SU-DHL-6 (cell line): Measurements from ENCODE around the gene BCL6.
A peak's percentile ranks its signal among the peaks of the same experiment; 100 is the strongest.

ENCODE experiments used
- H2AFZ ChIP-seq: fragments of 200-600 bp; sonication (generic); 2 replicates; pipeline ENCODE4 v1.6.1; 2014; ENCODE audit warnings: low read depth, mild to moderate bottlenecking, moderate library complexity, mixed read lengths, antibody characterized with exemption, low read length; ENCODE audit not compliant: severe bottlenecking
- H3F3A ChIP-seq: fragments of 200-600 bp; shearing (Covaris generic); 2 replicates; pipeline ENCODE4 v1.6.0; 2016; ENCODE audit warnings: antibody characterized with exemption, mild to moderate bottlenecking; ENCODE audit not compliant: insufficient read depth
- H3K27ac ChIP-seq: fragments of 200-600 bp; sonication (generic); 2 replicates; pipeline ENCODE4 v1.5.1; 2016; ENCODE audit warnings: low read depth, mild to moderate bottlenecking, low read length, moderate library complexity, mixed read lengths
- H3K27me3 ChIP-seq: fragments of 200-600 bp; sonication (generic), shearing (Covaris generic); 2 replicates; pipeline ENCODE4 v1.6.0; 2014; ENCODE audit warnings: mild to moderate bottlenecking, low read length
- H3K36me3 ChIP-seq: fragments of 200-600 bp; sonication (generic); 2 replicates; pipeline ENCODE4 v1.6.1; 2014; ENCODE audit warnings: mild to moderate bottlenecking, low read length, mixed read lengths
- H3K4me2 ChIP-seq: fragments of 300-600, 200-600 bp; shearing (Covaris generic), sonication (generic); 2 replicates; pipeline ENCODE4 v1.6.0; 2014; ENCODE audit warnings: low read length, low read depth, mild to moderate bottlenecking; ENCODE audit not compliant: poor library complexity, severe bottlenecking
- H3K4me3 ChIP-seq: fragments of 200-600 bp; sonication (generic); 2 replicates; pipeline ENCODE4 v1.5.1; 2014; ENCODE audit warnings: antibody characterized with exemption, low read length, mild to moderate bottlenecking, mixed read lengths; ENCODE audit not compliant: insufficient read depth, poor library complexity, severe bottlenecking
- H3K79me2 ChIP-seq: fragments of 200-600 bp; sonication (generic); 2 replicates; pipeline ENCODE4 v1.6.1; 2014; ENCODE audit warnings: mild to moderate bottlenecking, low read length, moderate library complexity; ENCODE audit not compliant: insufficient read depth
- H3K9ac ChIP-seq: fragments of 200-600 bp; sonication (generic); 2 replicates; pipeline ENCODE4 v1.7.0; 2014; ENCODE audit warnings: mild to moderate bottlenecking, low read length
- H3K9me2 ChIP-seq: fragments of 200-600 bp; sonication (generic); replicated peaks from 2 replicates; pipeline ENCODE4 v1.6.1; 2014; ENCODE audit warnings: low read length; ENCODE audit not compliant: insufficient read depth
- H3K9me3 ChIP-seq: fragments of 200-600 bp; sonication (generic); 2 replicates; pipeline ENCODE4 v1.6.1; 2014; ENCODE audit warnings: low read length, mixed read lengths; ENCODE audit not compliant: insufficient read depth
- H4K20me1 ChIP-seq: fragments of 200-600 bp; sonication (generic); 2 replicates; pipeline ENCODE4 v1.6.1; 2014; ENCODE audit warnings: low read depth, mild to moderate bottlenecking, antibody characterized with exemption, low read length, moderate library complexity, mixed read lengths
- EZH2phosphoT487 ChIP-seq: fragments of 200-600 bp; sonication (generic), shearing (Covaris generic); conservative IDR thresholded peaks from 2 replicates; pipeline ENCODE4 v1.6.1; 2018; ENCODE audit warnings: mild to moderate bottlenecking, antibody characterized with exemption, low read length, moderate library complexity, mixed read lengths
- TF ChIP-seq, protein P1 (sequence below): fragments of 200-600 bp; sonication (generic); IDR thresholded peaks from one replicate; pipeline ENCODE4 v1.5.1; 2017; ENCODE audit warnings: antibody characterized with exemption, mild to moderate bottlenecking, low read length, moderate library complexity; ENCODE audit not compliant: insufficient read depth, poor library complexity, severe bottlenecking

Gene BCL6

GRCh38 chr3:187725224-187725623, 20.0 kb downstream of the BCL6 start:
- peaks cover 87% of the 10 kb centered on the region for H3K36me3 ChIP-seq

DNA sequence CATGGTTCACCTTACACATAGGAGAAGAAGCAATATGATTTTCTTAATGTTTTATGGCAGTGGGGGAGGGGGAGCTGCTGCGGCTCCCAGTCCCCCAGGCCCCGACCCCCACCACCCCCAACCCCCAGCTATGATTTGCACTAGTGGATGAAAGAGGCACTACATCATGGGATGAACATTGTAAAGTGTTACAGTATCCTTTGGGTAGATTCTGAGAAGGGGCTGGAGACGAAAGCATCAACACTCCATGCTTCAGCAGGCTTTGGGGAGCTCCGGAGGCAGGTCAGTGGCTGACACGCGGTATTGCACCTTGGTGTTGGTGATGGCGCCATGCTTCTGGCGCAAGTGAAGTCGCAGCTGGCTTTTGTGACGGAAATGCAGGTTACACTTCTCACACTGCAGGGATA, 23.1 kb downstream of the BCL6 start:
- no peak overlapping the region for H3K4me2 ChIP-seq
- no peaks in the 10 kb centered on the region for H3K27me3 ChIP-seq
- no peaks in the 10 kb centered on the region for H3K9me2 ChIP-seq
- peaks cover 98% of the 10 kb centered on the region for H3F3A ChIP-seq
- H3K27ac ChIP-seq, result no peak overlapping the region
- no peaks in the 10 kb centered on the region for H3K79me2 ChIP-seq
- H4K20me1 ChIP-seq, result peaks cover 29% of the 10 kb centered on the region
- H3K9me3 ChIP-seq, result no peaks in the 10 kb centered on the region
- no peak overlapping the region for H2AFZ ChIP-seq
- no peak overlapping the region for H3K9ac ChIP-seq
- H3K4me3 ChIP-seq, result no peak overlapping the region
- H3K36me3 ChIP-seq, result peaks cover 57% of the 10 kb centered on the region
- TF ChIP-seq, protein P1, sequence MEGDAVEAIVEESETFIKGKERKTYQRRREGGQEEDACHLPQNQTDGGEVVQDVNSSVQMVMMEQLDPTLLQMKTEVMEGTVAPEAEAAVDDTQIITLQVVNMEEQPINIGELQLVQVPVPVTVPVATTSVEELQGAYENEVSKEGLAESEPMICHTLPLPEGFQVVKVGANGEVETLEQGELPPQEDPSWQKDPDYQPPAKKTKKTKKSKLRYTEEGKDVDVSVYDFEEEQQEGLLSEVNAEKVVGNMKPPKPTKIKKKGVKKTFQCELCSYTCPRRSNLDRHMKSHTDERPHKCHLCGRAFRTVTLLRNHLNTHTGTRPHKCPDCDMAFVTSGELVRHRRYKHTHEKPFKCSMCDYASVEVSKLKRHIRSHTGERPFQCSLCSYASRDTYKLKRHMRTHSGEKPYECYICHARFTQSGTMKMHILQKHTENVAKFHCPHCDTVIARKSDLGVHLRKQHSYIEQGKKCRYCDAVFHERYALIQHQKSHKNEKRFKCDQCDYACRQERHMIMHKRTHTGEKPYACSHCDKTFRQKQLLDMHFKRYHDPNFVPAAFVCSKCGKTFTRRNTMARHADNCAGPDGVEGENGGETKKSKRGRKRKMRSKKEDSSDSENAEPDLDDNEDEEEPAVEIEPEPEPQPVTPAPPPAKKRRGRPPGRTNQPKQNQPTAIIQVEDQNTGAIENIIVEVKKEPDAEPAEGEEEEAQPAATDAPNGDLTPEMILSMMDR, result no peak
- no peak for TF ChIP-seq EZH2phosphoT487

More at GRCh38 chr3:187725224-187725623, 20.0 kb downstream of the BCL6 start:
- no peak for TF ChIP-seq EZH2phosphoT487
- TF ChIP-seq, protein P1, result no peak
- no peak overlapping the region for H3K9ac ChIP-seq
- H3K27me3 ChIP-seq, result no peaks in the 10 kb centered on the region
- no peak overlapping the region for H2AFZ ChIP-seq
- H3K9me2 ChIP-seq, result no peaks in the 10 kb centered on the region
- H3K4me2 ChIP-seq, result no peak overlapping the region
- H3F3A ChIP-seq, result peaks cover 97% of the 10 kb centered on the region
- H4K20me1 ChIP-seq, result peaks cover 56% of the 10 kb centered on the region
- no peak overlapping the region for H3K4me3 ChIP-seq
- H3K79me2 ChIP-seq, result peaks cover 17% of the 10 kb centered on the region; the same call in 1 of the 2 replicates
- H3K9me3 ChIP-seq, result no peaks in the 10 kb centered on the region
- H3K27ac ChIP-seq, result no peak overlapping the region

DNA sequence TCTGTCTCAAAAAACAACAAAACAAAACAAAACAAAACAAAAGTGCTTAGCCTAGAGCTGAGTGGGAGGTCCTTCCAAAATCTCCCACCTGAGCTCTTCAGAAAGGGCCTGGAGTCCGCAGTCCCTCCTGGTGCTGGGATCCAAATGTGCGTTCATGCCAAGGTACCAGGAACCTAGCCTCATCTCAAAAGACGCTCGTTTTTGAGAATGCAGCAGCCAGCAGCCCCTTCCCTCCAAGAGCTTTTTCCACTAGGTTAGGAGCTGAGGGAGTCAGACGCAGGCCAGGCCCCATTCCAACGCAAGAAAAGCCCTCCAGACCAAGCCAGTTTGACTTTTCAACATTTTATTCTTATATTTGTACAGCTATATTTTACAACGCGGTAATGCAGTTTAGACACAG, 24.2 kb downstream of the BCL6 start:
- no peak overlapping the region for H3K27ac ChIP-seq
- no peak overlapping the region for H2AFZ ChIP-seq
- no peak overlapping the region for H3K9ac ChIP-seq
- peaks cover 87% of the 10 kb centered on the region for H3F3A ChIP-seq
- peaks cover 25% of the 10 kb centered on the region for H4K20me1 ChIP-seq
- no peaks in the 10 kb centered on the region for H3K27me3 ChIP-seq
- peaks cover 45% of the 10 kb centered on the region for H3K36me3 ChIP-seq
- no peak overlapping the region for H3K4me2 ChIP-seq
- H3K9me2 ChIP-seq, result no peaks in the 10 kb centered on the region
- H3K79me2 ChIP-seq, result no peaks in the 10 kb centered on the region
- no peak for TF ChIP-seq EZH2phosphoT487
- TF ChIP-seq, protein P1, result no peak
- H3K4me3 ChIP-seq, result no peak overlapping the region
- no peaks in the 10 kb centered on the region for H3K9me3 ChIP-seq

- no peaks in the 10 kb centered on the region for H3K9me2 ChIP-seq
- peaks cover 38% of the 10 kb centered on the region for H3K36me3 ChIP-seq
- H3F3A ChIP-seq, result peaks cover 79% of the 10 kb centered on the region
- TF ChIP-seq, protein P1, result no peak
- TF ChIP-seq EZH2phosphoT487, result no peak
- no peak overlapping the region for H3K9ac ChIP-seq
- no peaks in the 10 kb centered on the region for H3K27me3 ChIP-seq
- H3K4me3 ChIP-seq, result no peak overlapping the region
- H3K79me2 ChIP-seq, result no peaks in the 10 kb centered on the region
- peak overlapping the region; percentile 30; the same call in 1 of the 2 replicates for H3K27ac ChIP-seq
- H2AFZ ChIP-seq, result no peak overlapping the region
- H4K20me1 ChIP-seq, result peaks cover 22% of the 10 kb centered on the region
- H3K4me2 ChIP-seq, result no peak overlapping the region
- no peaks in the 10 kb centered on the region for H3K9me3 ChIP-seq
These were observed 25.0 kb downstream of the BCL6 start for GRCh38 chr3:187720337-187720670.
